HCEC 1CT (cell line): Measurements from ENCODE around the gene CLIC6.

Experiments
- DNase-seq: peaks from one replicate; pipeline ENCODE4 v3.0.0-alpha.2; 2017

The CLIC6 gene

GRCh38 chr21:34728479-34728878 is 59.7 kb downstream of the CLIC6 start:
- no peak for DNase-seq

- DNase-seq: no peak
These were observed 61.4 kb downstream of the CLIC6 start for GRCh38 chr21:34730194-34730593.

GRCh38 chr21:34730756-34731445 is 62.1 kb downstream of the CLIC6 start:
- DNase-seq: no peak

GRCh38 chr21:34732388-34732821 is 63.6 kb downstream of the CLIC6 start:
- no peak for DNase-seq

GRCh38 chr21:34733852-34734251 is 65.1 kb downstream of the CLIC6 start:
- DNase-seq: no peak

- no peak for DNase-seq
These were observed 65.9 kb downstream of the CLIC6 start for GRCh38 chr21:34734696-34735095.

- DNase-seq: no peak
These were observed 67.5 kb downstream of the CLIC6 start for GRCh38 chr21:34736116-34736874.

GRCh38 chr21:34737115-34737514 is 68.3 kb downstream of the CLIC6 start:
- DNase-seq: no peak

GRCh38 chr21:34740198-34740597 is 71.4 kb downstream of the CLIC6 start:
- DNase-seq: no peak

- no peak for DNase-seq
These were observed 74.5 kb downstream of the CLIC6 start for GRCh38 chr21:34743285-34743684.

- peak; percentile 81 for DNase-seq
These were observed 75.0 kb downstream of the CLIC6 start for GRCh38 chr21:34743831-34744230.

- DNase-seq: no peak
These were observed 76.0 kb downstream of the CLIC6 start for GRCh38 chr21:34744801-34745200.

GRCh38 chr21:34745557-34746255 is 76.9 kb downstream of the CLIC6 start:
- DNase-seq: peak; percentile 89

- DNase-seq: no peak
These were observed 80.1 kb downstream of the CLIC6 start for GRCh38 chr21:34748862-34749261.

- DNase-seq: no peak
These were observed 86.2 kb downstream of the CLIC6 start for GRCh38 chr21:34754690-34755647.

- peak; percentile 6 for DNase-seq
These were observed 93.0 kb downstream of the CLIC6 start for GRCh38 chr21:34761758-34762330.

GRCh38 chr21:34762786-34763185 is 94.0 kb downstream of the CLIC6 start:
- DNase-seq: peak; percentile 18

- DNase-seq: no peak
These were observed 96.0 kb downstream of the CLIC6 start for GRCh38 chr21:34764715-34765284.

- no peak for DNase-seq
These were observed 96.8 kb downstream of the CLIC6 start for GRCh38 chr21:34765619-34766018.

- DNase-seq: no peak
These were observed 98.1 kb downstream of the CLIC6 start for GRCh38 chr21:34766862-34767261.
